Measurements from ENCODE around the gene GPX4. TPM values are rescaled to one million over a fixed set of nuclear protein-coding genes. Genes with fewer than 3 reads are reported as not detected.

GPX4 gene
- total RNA-seq, 1 donor from 2014 or later: 289 TPM

- H3K27ac Mint-ChIP-seq: no peak overlapping the region
- no peak for DNase-seq (ENCODE audit: low spot score)
- no peaks in the 10 kb centered on the region for H3F3A ChIP-seq (ENCODE audit: low read depth)
- no peak overlapping the region for H3K4me3 Mint-ChIP-seq
- no peak overlapping the region for H3K4me2 ChIP-seq
- H3K9ac ChIP-seq: no peak overlapping the region
- H3K27ac ChIP-seq: no peak overlapping the region
- H3K79me2 ChIP-seq (ENCODE audit: low read depth): no peaks in the 10 kb centered on the region
- H3K4me3 ChIP-seq: no peak overlapping the region
- no peaks in the 10 kb centered on the region for H3K4me1 Mint-ChIP-seq
- no peaks in the 10 kb centered on the region for H3K36me3 ChIP-seq
- H3K27me3 Mint-ChIP-seq (ENCODE audit: insufficient read depth, low read depth): peaks cover 2% of the 10 kb centered on the region
- H3K27me3 ChIP-seq: no peaks in the 10 kb centered on the region
- no peaks in the 10 kb centered on the region for H3K4me1 ChIP-seq
- peaks cover 7% of the 10 kb centered on the region for H3K36me3 Mint-ChIP-seq
- peaks cover 8% of the 10 kb centered on the region for H4K20me1 ChIP-seq (ENCODE audit: low read depth)
- TF ChIP-seq EZH2 (IDR thresholded peaks at IDR 0.05): no peak
- TF ChIP-seq EZH2phosphoT487 (IDR thresholded peaks at IDR 0.05): no peak
- no peak for TF ChIP-seq CTCF (IDR thresholded peaks at IDR 0.05)
- no peaks in the 10 kb centered on the region for H3K9me3 ChIP-seq (ENCODE audit: low read depth)
- H3K9me3 Mint-ChIP-seq: no peaks in the 10 kb centered on the region
- no peak overlapping the region for H2AFZ ChIP-seq (replicated peaks)
Observed at GRCh38 chr19:1122021-1122971, 18.5 kb downstream of the GPX4 start.

GRCh38 chr19:1122972-1123363 is 19.2 kb downstream of the GPX4 start:
- Histone ChIP-seq H3F3A (ENCODE audit: low read depth) (no peaks in the 10 kb centered on the region), H3K27me3 (no peaks in the 10 kb centered on the region), H3K36me3 (no peaks in the 10 kb centered on the region), H2AFZ (replicated peaks) (no peak overlapping the region), H3K9ac (no peak overlapping the region), H4K20me1 (ENCODE audit: low read depth) (peaks cover 8% of the 10 kb centered on the region), H3K9me3 (ENCODE audit: low read depth) (no peaks in the 10 kb centered on the region), H3K4me1 (no peaks in the 10 kb centered on the region), H3K79me2 (ENCODE audit: low read depth) (no peaks in the 10 kb centered on the region), H3K4me2 (no peak overlapping the region), H3K4me3 (no peak overlapping the region), H3K27ac (no peak overlapping the region)
- no peaks in the 10 kb centered on the region for H3K9me3 Mint-ChIP-seq
- H3K27ac Mint-ChIP-seq: no peak overlapping the region
- H3K4me1 Mint-ChIP-seq: no peaks in the 10 kb centered on the region
- peaks cover 7% of the 10 kb centered on the region for H3K36me3 Mint-ChIP-seq
- TF ChIP-seq EZH2 (IDR thresholded peaks at IDR 0.05) (no peak), EZH2phosphoT487 (IDR thresholded peaks at IDR 0.05) (no peak)
- H3K4me3 Mint-ChIP-seq: no peak overlapping the region
- H3K27me3 Mint-ChIP-seq (ENCODE audit: insufficient read depth, low read depth): peaks cover 2% of the 10 kb centered on the region
- peak; percentile 87 for DNase-seq (ENCODE audit: low spot score)

- Histone ChIP-seq H3K36me3 (no peaks in the 10 kb centered on the region), H3K27ac (no peak overlapping the region), H3K9me3 (ENCODE audit: low read depth) (no peaks in the 10 kb centered on the region), H3K27me3 (no peaks in the 10 kb centered on the region), H3K9ac (no peak overlapping the region), H3F3A (ENCODE audit: low read depth) (no peaks in the 10 kb centered on the region), H4K20me1 (ENCODE audit: low read depth) (peaks cover 8% of the 10 kb centered on the region), H3K4me2 (no peak overlapping the region), H2AFZ (replicated peaks) (no peak overlapping the region), H3K79me2 (ENCODE audit: low read depth) (no peaks in the 10 kb centered on the region), H3K4me1 (no peaks in the 10 kb centered on the region), H3K4me3 (no peak overlapping the region)
- no peak for DNase-seq (ENCODE audit: low spot score)
- Mint-ChIP-seq H3K4me1 (no peaks in the 10 kb centered on the region), H3K4me3 (no peak overlapping the region), H3K36me3 (peaks cover 7% of the 10 kb centered on the region), H3K27me3 (ENCODE audit: insufficient read depth, low read depth) (peaks cover 2% of the 10 kb centered on the region), H3K27ac (no peak overlapping the region), H3K9me3 (no peaks in the 10 kb centered on the region)
- no peak for TF ChIP-seq CTCF (IDR thresholded peaks at IDR 0.05)
Observed at GRCh38 chr19:1123381-1123780, 19.6 kb downstream of the GPX4 start.

Data from neural progenitor cell (in vitro differentiated cells).